Measurements from ENCODE around the gene NUTM2B.
"Not testable (repeated sequence)": the region's sequence is repeated elsewhere in the genome, so short reads cannot be mapped to it uniquely, and the experiment has no call there.

The NUTM2B gene

DNA sequence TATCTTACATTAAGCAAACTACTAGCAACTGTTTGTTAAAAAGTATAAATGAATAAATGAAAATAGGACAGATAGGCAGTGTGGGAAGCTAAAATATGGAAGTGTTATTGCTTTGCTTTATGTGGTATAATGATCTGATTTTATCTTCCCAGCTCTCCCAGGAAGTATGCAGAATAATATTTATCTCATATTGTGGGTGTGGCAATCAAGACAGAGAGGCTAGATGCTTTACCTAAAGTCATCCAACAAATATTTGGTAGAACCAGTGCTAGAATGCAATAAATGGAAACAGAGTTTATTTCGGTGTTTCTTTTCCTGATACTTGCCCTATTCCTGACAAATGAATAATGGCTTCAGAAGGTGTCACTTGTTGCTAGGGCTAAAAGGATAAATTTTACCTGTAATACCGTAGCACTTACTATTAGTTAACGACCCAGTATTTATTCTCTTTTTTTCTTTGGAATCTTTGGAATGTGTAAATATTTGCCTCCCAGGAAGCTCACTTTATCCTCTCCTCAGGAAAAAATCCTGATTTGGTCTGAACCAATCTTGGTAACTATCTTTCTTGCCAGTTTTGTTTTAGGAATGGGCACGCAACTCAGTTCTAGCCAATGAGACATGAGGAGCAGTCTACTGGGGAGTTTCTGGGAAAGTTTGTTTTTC, 14.0 kb downstream of the NUTM2B start:
- H4K20me1 ChIP-seq (ENCODE audit: insufficient read depth, low read length); H3K27me3 ChIP-seq (ENCODE audit: low read depth, low read length); H3K9me3 ChIP-seq (ENCODE audit: insufficient read depth, low read length); H2AFZ ChIP-seq (ENCODE audit: low read depth, low read length); H3K36me3 ChIP-seq (replicated peaks; ENCODE audit: low read depth, low read length); H3K4me2 ChIP-seq (ENCODE audit: low read length); H3K4me1 ChIP-seq (ENCODE audit: low read length); H3K4me3 ChIP-seq (ENCODE audit: low read length); H3K27ac ChIP-seq (ENCODE audit: low read length); H3K79me2 ChIP-seq (ENCODE audit: low read length); H3K9ac ChIP-seq (ENCODE audit: low read length): not testable (repeated sequence)

- H3K9me3 ChIP-seq (ENCODE audit: insufficient read depth, low read length); H3K4me2 ChIP-seq (ENCODE audit: low read length); H3K79me2 ChIP-seq (ENCODE audit: low read length); H3K36me3 ChIP-seq (replicated peaks; ENCODE audit: low read depth, low read length); H3K4me3 ChIP-seq (ENCODE audit: low read length); H3K27ac ChIP-seq (ENCODE audit: low read length); H2AFZ ChIP-seq (ENCODE audit: low read depth, low read length); H3K9ac ChIP-seq (ENCODE audit: low read length); H3K4me1 ChIP-seq (ENCODE audit: low read length); H4K20me1 ChIP-seq (ENCODE audit: insufficient read depth, low read length); H3K27me3 ChIP-seq (ENCODE audit: low read depth, low read length): not testable (repeated sequence)
Measured at GRCh38 chr10:79720000-79720399, 17.0 kb downstream of the NUTM2B start.

GRCh38 chr10:79726620-79727019, 23.6 kb downstream of the NUTM2B start:
- not testable (repeated sequence) for H3K9ac ChIP-seq (ENCODE audit: low read length); H3K27ac ChIP-seq (ENCODE audit: low read length); H4K20me1 ChIP-seq (ENCODE audit: insufficient read depth, low read length); H3K9me3 ChIP-seq (ENCODE audit: insufficient read depth, low read length); H3K4me1 ChIP-seq (ENCODE audit: low read length); H3K36me3 ChIP-seq (replicated peaks; ENCODE audit: low read depth, low read length); H3K4me3 ChIP-seq (ENCODE audit: low read length); H2AFZ ChIP-seq (ENCODE audit: low read depth, low read length); H3K27me3 ChIP-seq (ENCODE audit: low read depth, low read length); H3K4me2 ChIP-seq (ENCODE audit: low read length); H3K79me2 ChIP-seq (ENCODE audit: low read length)

DNA sequence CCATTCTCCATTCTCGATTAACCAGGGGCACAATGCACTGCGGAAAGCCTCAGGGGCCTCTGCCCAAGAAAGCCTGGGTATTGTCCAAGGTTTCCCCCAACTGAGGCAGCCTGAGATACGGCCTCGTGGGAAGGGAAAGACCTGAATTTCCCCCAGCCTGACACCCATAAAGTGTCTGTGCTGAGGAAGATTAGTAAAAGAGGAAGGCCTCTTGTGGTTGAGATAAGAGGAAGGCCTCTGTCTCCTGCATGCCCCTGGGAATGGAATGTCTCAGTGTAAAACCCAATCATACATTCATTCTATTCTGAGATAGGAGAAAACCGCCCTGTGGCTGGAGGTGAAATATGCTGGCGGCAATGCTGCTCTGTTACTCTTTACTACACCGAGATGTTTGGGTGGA, 41.8 kb downstream of the NUTM2B start:
- H3K4me2 ChIP-seq (ENCODE audit: low read length); H2AFZ ChIP-seq (ENCODE audit: low read depth, low read length); H3K27me3 ChIP-seq (ENCODE audit: low read depth, low read length); H4K20me1 ChIP-seq (ENCODE audit: insufficient read depth, low read length); H3K79me2 ChIP-seq (ENCODE audit: low read length); H3K27ac ChIP-seq (ENCODE audit: low read length); H3K36me3 ChIP-seq (replicated peaks; ENCODE audit: low read depth, low read length); H3K4me3 ChIP-seq (ENCODE audit: low read length); H3K4me1 ChIP-seq (ENCODE audit: low read length); H3K9me3 ChIP-seq (ENCODE audit: insufficient read depth, low read length); H3K9ac ChIP-seq (ENCODE audit: low read length): not testable (repeated sequence)

DNA sequence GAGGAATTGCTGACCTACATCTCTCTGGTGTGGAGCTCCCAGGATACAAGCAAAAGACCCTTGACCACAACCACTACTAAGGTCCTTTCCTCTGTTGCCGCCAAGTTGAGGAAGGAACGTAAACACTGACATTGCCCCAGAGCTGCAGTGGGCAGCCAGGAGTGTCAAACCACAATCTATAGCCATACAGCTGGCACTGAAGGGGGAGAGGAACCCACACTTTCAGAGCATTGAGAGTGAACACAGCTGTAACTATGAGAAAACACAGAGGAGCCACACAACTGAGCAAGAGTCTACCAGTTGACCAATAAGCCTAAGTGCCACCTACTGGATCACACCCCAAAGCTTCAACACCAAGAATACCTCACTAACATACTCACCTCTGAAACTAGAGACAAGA, 45.5 kb downstream of the NUTM2B start:
- not testable (repeated sequence) for H3K4me1 ChIP-seq (ENCODE audit: low read length); H3K36me3 ChIP-seq (replicated peaks; ENCODE audit: low read depth, low read length); H3K9me3 ChIP-seq (ENCODE audit: insufficient read depth, low read length); H3K9ac ChIP-seq (ENCODE audit: low read length); H3K4me3 ChIP-seq (ENCODE audit: low read length); H3K27ac ChIP-seq (ENCODE audit: low read length); H4K20me1 ChIP-seq (ENCODE audit: insufficient read depth, low read length); H2AFZ ChIP-seq (ENCODE audit: low read depth, low read length); H3K4me2 ChIP-seq (ENCODE audit: low read length); H3K79me2 ChIP-seq (ENCODE audit: low read length); H3K27me3 ChIP-seq (ENCODE audit: low read depth, low read length)

- not testable (repeated sequence) for H3K36me3 ChIP-seq (replicated peaks; ENCODE audit: low read depth, low read length)
Measured at GRCh38 chr10:79753601-79754000, 50.6 kb downstream of the NUTM2B start.

DNA sequence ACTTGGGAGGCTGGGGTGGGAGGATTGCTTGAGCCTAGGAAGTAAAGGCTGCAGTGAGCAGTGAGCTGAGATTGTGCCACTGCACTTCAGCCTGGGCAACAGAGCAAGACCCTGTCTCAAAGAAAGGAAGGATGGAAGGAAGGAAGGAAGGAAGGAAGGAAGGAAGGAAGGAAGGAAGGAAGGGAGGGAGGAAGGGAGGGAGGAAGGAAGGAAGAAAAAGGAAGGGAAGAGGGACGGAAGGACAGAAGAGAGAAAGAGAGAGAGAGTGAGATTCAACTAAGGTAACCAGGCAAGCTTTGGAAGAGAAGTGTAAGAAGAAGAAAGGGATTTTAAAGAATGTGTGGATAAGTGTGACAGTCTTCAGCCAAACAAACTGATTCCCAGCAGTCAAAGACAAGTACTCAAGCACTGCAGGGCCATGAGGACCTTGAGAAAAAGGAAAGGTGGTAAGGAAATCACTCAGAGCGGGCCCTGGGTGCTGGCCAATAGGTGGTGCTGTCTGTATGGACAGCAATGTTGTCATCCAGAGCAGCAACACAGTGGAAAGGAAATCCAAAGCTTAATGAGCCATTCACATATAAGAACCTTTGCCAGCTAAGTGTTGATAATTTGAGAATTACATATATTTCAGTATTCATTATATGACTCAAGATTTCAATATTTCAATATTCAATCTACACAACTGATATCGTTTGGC, 55.4 kb downstream of the NUTM2B start:
- H3K27ac ChIP-seq (ENCODE audit: low read length); H3K4me1 ChIP-seq (ENCODE audit: low read length); H2AFZ ChIP-seq (ENCODE audit: low read depth, low read length); H3K9ac ChIP-seq (ENCODE audit: low read length); H3K36me3 ChIP-seq (replicated peaks; ENCODE audit: low read depth, low read length); H3K9me3 ChIP-seq (ENCODE audit: insufficient read depth, low read length); H3K79me2 ChIP-seq (ENCODE audit: low read length); H3K27me3 ChIP-seq (ENCODE audit: low read depth, low read length); H3K4me3 ChIP-seq (ENCODE audit: low read length); H3K4me2 ChIP-seq (ENCODE audit: low read length); H4K20me1 ChIP-seq (ENCODE audit: insufficient read depth, low read length): not testable (repeated sequence)
- peak; percentile 5; the same call in 1 of the 2 replicates for TF ChIP-seq CTCF (IDR thresholded peaks at IDR 0.05; ENCODE audit: low read depth, low read length)

More at GRCh38 chr10:79753601-79754000, 50.6 kb downstream of the NUTM2B start:
- H3K4me1 ChIP-seq (ENCODE audit: low read length); H2AFZ ChIP-seq (ENCODE audit: low read depth, low read length); H3K9ac ChIP-seq (ENCODE audit: low read length); H3K27ac ChIP-seq (ENCODE audit: low read length); H3K27me3 ChIP-seq (ENCODE audit: low read depth, low read length); H3K4me2 ChIP-seq (ENCODE audit: low read length); H3K9me3 ChIP-seq (ENCODE audit: insufficient read depth, low read length); H4K20me1 ChIP-seq (ENCODE audit: insufficient read depth, low read length); H3K4me3 ChIP-seq (ENCODE audit: low read length); H3K79me2 ChIP-seq (ENCODE audit: low read length): not testable (repeated sequence)
